Kasumi-1 (cell line): ENCODE measurements around the gene LMX1A.

Experiments
- DNase-seq, 2 experiments: peaks; one replicate each; lab custom pipeline; 2025; lab: John Stamatoyannopoulos, UW

LMX1A gene

GRCh38 chr1:165222580-165222979, 133.9 kb downstream of the LMX1A start:
- DNase-seq: no peak

DNA sequence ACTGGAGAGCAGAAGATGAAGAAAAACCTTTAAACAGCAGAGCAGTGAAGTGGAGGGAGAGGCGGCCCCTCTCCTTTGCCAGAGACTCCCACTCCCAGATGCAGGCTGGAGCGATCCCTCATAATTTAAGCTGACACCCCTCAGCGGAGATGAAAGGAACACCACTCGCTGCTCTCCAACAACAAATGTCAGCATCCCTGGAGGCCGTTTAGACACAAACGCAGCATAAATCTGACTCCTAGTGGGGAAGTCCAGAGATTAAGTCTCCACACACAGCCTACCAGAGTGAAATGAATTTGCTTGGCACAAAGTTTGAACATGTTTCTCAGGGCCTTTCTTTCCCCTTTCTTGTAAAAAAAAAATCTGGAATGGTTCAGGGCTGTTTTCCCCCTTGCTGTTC, 137.8 kb downstream of the LMX1A start:
- no peak for DNase-seq

GRCh38 chr1:165217958-165218357, 138.6 kb downstream of the LMX1A start:
- DNase-seq: no peak

DNA sequence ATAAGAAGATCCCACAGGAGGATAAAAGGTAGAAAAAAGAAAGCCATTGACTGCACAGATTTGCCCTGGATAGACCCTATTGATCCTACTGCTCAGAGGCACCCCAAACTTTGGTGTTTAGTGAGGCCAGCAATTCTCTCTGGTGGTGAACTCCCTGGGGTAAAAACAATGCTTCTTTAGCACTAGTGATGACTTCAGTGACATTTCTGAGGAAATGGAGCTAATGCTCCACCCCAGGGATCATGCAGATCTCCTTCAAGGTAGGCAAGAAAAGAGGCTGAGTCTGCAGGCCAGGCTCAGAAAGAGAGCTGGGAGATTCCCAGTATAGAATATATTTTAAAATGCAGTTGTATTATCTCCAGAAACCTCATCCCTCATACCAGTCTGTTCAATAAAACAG, 140.3 kb downstream of the LMX1A start:
- DNase-seq: no peak

DNA sequence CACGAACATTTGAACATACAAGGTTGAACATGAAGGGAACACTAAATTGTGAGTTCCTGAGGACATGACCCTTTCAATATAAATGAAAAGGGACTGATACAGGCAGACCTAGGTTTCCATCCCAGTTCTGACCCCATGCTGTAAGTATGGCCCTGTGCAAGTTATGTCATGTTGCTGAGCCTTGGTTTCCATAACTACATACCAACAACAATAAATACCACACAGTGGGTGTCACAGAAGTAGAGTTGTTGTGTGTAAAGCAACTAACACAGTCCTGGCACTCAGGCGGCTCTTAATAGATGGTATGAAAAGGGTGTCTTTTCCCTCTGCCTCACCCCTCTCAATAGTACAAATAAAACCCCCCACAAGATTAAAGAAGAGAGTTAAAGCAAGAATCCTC, 140.8 kb downstream of the LMX1A start:
- no peak for DNase-seq

- DNase-seq: no peak
Observed at GRCh38 chr1:165212229-165212628, 144.3 kb downstream of the LMX1A start.

GRCh38 chr1:165207853-165208515, 148.5 kb downstream of the LMX1A start:
- DNase-seq: no peak

GRCh38 chr1:165205145-165205544, 151.4 kb downstream of the LMX1A start:
- no peak for DNase-seq

- DNase-seq: no peak
Observed at GRCh38 chr1:165204548-165204947, 152.0 kb downstream of the LMX1A start.

DNA sequence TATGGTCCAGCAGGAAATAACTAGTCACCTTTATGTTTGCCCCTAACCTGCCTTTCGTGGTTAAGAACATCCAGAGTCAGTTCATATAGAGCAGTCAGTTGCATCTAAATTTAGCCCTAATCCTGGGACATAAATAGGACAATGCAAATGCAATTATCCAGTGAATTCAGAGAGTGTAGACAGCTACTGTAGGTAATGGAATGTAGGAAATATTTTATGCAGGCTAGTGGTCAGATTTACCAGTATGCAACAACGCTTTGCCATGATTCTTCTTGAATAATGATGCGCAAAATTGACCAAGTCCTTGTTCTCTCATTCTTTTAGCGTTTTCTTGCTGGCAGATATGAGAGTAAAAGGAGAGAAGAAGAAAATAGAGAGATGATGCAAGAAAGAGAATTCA, 165.4 kb downstream of the LMX1A start:
- no peak for DNase-seq

DNA sequence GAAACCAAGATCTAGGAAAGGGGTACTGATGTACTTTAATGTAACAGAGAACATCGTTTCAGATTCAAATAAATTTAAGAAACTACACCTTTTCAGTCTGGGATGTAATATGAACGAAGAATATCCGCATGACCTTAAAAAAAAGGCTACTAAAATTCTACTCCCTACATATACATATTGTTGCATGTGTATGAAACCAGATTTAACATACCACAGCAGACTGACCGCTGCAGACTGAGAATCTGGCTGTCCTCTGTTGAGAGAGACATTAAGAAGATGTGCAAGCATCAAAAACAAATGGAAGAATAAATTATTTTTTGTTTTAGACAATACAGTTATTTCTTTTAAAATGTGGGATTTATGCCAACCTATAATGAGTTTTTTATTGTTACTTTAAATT, 166.6 kb downstream of the LMX1A start:
- no peak for DNase-seq

- no peak for DNase-seq
Observed at GRCh38 chr1:165189011-165189410, 167.5 kb downstream of the LMX1A start.

GRCh38 chr1:165187031-165188009, 169.2 kb downstream of the LMX1A start:
- DNase-seq: no peak

DNA sequence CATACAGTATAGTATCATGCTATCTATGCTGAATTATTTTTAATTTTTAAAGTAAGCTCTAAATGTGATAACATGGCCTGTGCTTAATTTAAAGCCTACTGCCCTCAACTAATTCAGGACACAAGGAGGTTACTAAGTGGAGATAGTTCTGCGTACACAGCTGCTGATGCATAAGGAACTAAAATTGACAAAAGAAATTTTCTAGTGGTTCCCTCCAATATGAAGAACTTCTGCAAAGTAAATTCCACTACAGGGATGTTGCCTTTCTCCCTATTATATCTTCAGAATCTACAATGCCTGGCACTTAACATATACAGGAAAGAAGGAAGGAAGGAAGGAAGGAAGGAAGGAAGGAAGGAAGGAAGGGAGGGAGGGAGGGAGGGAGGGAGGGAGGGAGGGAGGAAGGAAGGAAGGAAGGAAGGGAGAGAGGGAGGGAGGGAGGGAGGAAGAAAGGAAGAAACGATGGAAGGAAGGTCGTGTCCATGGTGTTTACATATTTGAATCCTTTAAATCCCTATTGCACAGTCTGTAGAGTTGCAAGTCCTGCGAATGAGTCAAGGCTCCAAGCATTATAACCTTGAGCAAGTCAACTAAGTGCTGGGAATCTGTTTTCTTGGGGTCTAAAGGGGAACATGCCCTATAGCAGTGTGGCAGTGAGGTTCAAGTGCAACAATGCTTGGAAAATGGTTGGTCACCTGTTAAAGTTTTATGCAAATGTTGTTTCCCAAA, 171.2 kb downstream of the LMX1A start:
- DNase-seq: no peak

DNA sequence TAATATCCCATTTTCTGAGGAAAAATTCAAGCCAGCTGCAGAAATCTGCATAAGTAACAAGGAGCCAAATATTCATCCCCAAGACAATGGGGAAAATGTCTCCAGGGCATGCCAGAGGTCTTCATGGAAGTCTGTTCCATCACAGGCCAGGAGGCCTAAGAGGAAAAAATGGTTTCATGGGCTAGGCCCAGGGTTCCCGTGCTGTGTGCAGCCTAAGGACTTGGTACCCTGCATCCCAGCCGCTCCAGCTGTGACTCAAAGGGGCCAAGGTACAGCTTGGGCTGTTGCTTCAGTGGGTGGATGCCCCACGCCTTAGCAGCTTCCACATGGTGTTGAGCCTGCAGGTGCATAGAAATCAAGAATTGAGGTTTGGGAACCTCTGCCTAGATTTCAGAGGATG, 173.5 kb downstream of the LMX1A start:
- DNase-seq: no peak

DNA sequence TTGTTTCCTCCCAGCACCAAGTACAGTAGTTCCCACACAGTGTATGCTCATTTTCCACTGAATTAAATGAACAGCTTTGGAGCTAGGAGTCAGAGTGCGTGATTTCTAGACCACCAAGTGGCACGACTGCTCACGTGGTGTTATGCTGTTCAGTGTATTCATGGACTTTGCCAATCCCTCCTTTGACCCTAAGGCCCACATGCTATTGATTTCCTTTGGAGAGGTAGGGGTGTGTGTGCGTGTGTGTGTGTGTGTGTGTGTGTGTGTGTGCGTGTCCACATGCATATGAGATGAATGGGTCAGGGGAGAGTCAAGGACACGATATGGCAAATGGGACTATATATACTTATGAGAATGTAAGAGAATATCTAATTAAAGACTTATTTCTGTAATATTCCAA, 177.2 kb downstream of the LMX1A start:
- DNase-seq: no peak

DNA sequence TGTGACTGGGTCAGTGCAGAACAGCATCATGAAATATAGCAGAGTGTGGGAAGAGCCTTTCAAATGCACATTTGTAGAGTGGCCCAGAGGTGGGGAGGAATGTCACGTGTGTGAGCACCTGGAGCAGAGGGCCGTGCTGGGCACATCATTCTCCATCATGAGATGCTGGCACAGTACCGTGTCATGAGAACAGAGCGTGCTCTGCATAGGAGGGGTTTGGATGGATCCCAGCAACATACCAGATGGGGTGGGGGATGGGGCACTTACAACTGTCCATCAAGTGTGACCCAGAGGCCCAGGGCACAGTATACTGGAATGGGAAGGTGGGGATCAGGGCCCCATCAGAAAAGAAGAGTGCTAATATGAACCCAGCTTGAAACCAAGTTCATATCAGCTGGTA, 182.0 kb downstream of the LMX1A start:
- DNase-seq: no peak

DNA sequence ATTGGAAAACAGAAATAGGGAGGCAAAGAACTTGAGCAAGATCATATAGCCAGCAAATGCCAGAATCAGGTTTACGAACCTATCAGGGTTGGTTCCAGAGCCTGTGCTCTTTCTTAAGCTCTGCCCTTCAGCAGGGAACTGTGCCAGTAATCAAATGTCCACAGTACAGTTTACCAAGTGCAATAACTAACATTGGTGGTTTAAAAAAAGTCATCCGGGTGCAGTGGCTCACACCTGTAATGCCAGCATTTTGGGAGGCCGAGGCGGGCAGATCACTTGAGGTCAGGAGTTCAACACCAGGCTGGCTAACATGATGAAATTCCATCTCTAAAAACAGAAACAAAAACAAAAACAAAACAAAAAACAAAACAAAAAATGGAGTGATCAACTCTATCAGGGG, 182.7 kb downstream of the LMX1A start:
- DNase-seq: no peak

DNA sequence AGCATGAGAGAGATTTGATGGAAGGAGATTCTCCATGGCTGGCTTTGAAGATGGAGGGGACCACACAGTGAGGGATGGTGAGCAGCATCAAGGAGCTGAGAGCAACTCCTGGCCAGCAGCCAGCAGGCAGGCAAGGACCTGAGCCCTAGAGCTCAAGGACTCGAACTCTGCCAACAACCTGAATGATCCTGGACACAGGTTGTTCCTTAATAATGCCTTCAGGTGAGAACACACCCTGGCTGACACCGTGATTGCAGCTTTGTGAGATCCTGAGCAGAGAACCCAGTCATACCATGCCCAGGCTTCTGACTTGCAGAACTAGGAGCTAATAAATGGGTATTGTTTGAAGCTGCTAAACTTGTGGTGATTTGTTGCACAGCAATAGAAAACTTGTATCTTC, 183.1 kb downstream of the LMX1A start:
- no peak for DNase-seq

DNA sequence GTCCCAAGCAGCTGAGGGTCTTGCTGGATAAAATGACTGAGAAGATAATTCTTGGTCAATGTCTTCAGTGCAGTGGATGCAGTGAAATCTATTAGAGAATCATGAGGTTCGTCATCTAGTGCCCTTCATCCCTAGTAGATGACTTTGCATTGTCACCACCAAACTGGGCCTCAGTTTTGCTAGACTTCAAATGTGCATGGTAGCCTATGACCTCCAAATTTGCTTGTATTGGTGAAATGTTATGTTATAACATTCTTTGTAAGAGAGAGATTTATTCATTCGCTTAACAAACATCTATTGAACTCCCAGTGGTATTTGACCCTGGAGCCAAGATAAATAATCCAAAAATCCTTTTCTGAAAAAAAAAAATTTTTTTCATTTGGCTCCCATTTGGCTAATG, 183.8 kb downstream of the LMX1A start:
- DNase-seq: no peak

- no peak for DNase-seq
Observed at GRCh38 chr1:165169729-165170128, 186.8 kb downstream of the LMX1A start.

GRCh38 chr1:165169028-165169427, 187.5 kb downstream of the LMX1A start:
- DNase-seq: no peak

DNA sequence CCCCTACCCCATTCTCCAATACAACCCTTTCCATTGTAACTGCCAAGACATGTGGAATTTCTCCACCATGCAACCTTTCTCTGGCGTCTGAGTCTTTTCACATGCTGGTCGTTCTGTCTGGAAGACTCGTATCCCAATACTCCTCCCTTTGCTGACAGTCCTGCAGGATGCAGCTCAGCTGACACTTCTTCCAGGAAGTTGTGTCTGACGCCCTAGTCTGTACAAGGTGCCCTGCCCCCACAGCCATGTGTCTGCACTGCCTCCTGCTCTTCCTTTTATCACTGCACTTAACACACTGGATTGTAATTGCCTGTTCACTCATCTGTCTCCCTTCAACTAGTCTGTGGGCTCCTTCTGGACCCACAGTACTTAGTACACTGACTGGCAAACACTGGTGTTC, 188.0 kb downstream of the LMX1A start:
- DNase-seq: no peak
